SU-DHL-6 (cell line): ENCODE measurements around the gene LKAAEAR1.

Experiments
- CTCF ChIP-seq: fragments of 200-600 bp; sonication (generic); IDR thresholded peaks from one replicate; pipeline ENCODE4 v1.5.1; 2017; ENCODE audit warnings: antibody characterized with exemption, mild to moderate bottlenecking, low read length, moderate library complexity; ENCODE audit not compliant: insufficient read depth, poor library complexity, severe bottlenecking
- EZH2phosphoT487 ChIP-seq: fragments of 200-600 bp; sonication (generic), shearing (Covaris generic); conservative IDR thresholded peaks from 2 replicates; pipeline ENCODE4 v1.6.1; 2018; ENCODE audit warnings: mild to moderate bottlenecking, antibody characterized with exemption, low read length, moderate library complexity, mixed read lengths

GRCh38 chr20:64077541-64077875 lies 6.7 kb downstream of the LKAAEAR1 start:
- TF ChIP-seq CTCF (no peak), EZH2phosphoT487 (no peak)
